GM12874 (cell line): ENCODE data around the gene NIPSNAP2.

Source experiments
- TF ChIP-seq, protein P1 (sequence below): IDR thresholded peaks from 2 replicates; pipeline ENCODE4 v1.5.1; 2011; ENCODE audit warnings: low read depth, mild to moderate bottlenecking, control low read depth, low read length, moderate library complexity; ENCODE audit not compliant: insufficient read depth

NIPSNAP2 gene

DNA sequence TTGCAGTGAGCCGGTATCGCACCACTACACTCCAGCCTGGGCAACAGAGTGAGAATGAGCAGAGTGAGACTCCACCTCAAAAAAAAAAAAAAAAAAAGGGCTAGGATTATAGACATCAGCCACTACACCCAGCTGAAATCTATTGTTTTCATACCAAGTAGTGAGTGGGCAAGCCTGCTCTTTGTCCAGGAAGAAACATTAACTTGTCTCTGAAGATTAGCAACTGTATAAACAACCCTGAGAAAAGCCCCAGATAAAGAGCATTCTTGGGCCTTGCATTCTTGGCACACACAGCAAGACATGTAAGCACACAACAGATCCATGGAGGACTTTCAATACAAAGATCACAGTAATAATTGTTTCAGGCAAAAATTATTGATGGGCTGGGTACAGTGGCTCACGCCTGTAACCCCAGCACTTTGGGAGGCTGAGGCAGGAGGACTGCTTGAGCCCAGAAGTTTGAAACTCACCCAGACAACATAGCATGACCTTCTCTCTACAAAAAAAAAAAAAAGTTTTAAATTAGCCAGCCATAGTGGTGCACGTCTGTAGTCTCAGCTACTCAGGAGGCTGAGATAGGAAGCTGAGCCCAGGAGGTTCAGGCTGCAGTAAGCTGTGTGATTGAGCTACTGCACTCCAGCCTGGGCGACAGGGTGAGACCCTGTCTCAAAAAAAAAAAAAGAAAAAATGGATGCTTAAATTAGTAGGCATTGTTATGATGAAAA lies 82.5 kb downstream of the NIPSNAP2 start:
- TF ChIP-seq, protein P1, sequence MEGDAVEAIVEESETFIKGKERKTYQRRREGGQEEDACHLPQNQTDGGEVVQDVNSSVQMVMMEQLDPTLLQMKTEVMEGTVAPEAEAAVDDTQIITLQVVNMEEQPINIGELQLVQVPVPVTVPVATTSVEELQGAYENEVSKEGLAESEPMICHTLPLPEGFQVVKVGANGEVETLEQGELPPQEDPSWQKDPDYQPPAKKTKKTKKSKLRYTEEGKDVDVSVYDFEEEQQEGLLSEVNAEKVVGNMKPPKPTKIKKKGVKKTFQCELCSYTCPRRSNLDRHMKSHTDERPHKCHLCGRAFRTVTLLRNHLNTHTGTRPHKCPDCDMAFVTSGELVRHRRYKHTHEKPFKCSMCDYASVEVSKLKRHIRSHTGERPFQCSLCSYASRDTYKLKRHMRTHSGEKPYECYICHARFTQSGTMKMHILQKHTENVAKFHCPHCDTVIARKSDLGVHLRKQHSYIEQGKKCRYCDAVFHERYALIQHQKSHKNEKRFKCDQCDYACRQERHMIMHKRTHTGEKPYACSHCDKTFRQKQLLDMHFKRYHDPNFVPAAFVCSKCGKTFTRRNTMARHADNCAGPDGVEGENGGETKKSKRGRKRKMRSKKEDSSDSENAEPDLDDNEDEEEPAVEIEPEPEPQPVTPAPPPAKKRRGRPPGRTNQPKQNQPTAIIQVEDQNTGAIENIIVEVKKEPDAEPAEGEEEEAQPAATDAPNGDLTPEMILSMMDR, result no peak

DNA sequence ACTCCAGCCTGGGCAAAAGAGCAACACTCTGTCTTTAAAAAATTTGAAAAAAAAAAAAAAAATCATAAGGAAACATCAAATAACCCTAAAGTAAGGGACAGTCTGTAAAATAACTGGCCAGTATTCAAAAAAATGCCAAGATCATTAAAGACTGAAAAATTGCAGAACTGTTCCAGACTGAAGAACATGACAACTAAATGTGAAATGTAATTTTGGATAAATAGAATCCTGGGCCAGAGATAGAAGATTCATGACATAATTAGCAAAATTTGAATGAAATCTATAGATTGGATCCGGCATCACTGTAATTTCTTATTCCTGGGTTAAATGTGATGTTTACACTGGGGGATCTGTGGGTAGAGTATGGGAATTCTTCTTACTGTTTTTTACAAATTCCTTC lies 83.9 kb downstream of the NIPSNAP2 start:
- TF ChIP-seq, protein P1, result no peak
